NB4 (cell line): ENCODE measurements around the gene BPIFB2.

ENCODE experiments used
- POLR2A ChIP-seq: IDR thresholded peaks from 2 replicates; pipeline ENCODE4 v1.6.1; 2011; ENCODE audit warnings: mild to moderate bottlenecking; ENCODE audit not compliant: insufficient read length; ENCODE audit errors: extremely low read depth
- TF ChIP-seq, protein P1 (sequence below): IDR thresholded peaks from one replicate; pipeline ENCODE4 v1.5.1; 2012; ENCODE audit warnings: low read depth, low read length
- TF ChIP-seq, protein P2 (sequence below): IDR thresholded peaks from 2 replicates; pipeline ENCODE4 v1.6.1; 2011; ENCODE audit warnings: low read depth, low read length

- no peak for TF ChIP-seq POLR2A
- TF ChIP-seq, protein P1, sequence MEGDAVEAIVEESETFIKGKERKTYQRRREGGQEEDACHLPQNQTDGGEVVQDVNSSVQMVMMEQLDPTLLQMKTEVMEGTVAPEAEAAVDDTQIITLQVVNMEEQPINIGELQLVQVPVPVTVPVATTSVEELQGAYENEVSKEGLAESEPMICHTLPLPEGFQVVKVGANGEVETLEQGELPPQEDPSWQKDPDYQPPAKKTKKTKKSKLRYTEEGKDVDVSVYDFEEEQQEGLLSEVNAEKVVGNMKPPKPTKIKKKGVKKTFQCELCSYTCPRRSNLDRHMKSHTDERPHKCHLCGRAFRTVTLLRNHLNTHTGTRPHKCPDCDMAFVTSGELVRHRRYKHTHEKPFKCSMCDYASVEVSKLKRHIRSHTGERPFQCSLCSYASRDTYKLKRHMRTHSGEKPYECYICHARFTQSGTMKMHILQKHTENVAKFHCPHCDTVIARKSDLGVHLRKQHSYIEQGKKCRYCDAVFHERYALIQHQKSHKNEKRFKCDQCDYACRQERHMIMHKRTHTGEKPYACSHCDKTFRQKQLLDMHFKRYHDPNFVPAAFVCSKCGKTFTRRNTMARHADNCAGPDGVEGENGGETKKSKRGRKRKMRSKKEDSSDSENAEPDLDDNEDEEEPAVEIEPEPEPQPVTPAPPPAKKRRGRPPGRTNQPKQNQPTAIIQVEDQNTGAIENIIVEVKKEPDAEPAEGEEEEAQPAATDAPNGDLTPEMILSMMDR, result no peak
- TF ChIP-seq, protein P2, sequence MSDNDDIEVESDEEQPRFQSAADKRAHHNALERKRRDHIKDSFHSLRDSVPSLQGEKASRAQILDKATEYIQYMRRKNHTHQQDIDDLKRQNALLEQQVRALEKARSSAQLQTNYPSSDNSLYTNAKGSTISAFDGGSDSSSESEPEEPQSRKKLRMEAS, result no peak
Measured at GRCh38 chr20:33026779-33027759, 19.6 kb downstream of the BPIFB2 start.
